GM12874 (cell line): ENCODE data around the gene KCNAB1.

Experiments
- CTCF ChIP-seq: IDR thresholded peaks from 2 replicates; pipeline ENCODE4 v1.5.1; 2011; ENCODE audit warnings: low read depth, mild to moderate bottlenecking, control low read depth, low read length, moderate library complexity; ENCODE audit not compliant: insufficient read depth

The KCNAB1 gene

GRCh38 chr3:156396851-156397250 lies 276.5 kb downstream of the KCNAB1 start:
- TF ChIP-seq CTCF: no peak

- no peak for TF ChIP-seq CTCF
Observed at GRCh38 chr3:156397534-156397933, 277.2 kb downstream of the KCNAB1 start.

- TF ChIP-seq CTCF: no peak
Observed at GRCh38 chr3:156400062-156400461, 279.7 kb downstream of the KCNAB1 start.

DNA sequence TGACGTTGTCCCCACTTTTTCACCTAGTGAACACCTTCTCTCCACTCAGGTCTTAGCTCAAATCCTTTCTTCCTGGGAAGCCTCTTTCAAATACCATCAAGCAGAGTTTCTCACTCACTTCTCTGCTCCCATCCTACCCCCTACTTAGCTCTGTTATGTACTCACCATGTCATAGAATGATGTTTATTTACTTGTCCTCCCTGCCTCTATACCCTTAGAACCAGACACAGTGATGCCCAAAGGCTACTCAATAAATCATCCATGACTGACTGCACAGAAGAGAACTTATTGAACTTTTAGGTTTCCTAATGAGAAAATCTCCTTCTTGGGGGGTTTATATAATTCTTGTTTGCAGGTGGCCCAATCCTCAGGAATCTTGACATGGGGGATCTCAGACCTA lies 280.4 kb downstream of the KCNAB1 start:
- no peak for TF ChIP-seq CTCF

GRCh38 chr3:156404217-156404616 lies 283.8 kb downstream of the KCNAB1 start:
- no peak for TF ChIP-seq CTCF

DNA sequence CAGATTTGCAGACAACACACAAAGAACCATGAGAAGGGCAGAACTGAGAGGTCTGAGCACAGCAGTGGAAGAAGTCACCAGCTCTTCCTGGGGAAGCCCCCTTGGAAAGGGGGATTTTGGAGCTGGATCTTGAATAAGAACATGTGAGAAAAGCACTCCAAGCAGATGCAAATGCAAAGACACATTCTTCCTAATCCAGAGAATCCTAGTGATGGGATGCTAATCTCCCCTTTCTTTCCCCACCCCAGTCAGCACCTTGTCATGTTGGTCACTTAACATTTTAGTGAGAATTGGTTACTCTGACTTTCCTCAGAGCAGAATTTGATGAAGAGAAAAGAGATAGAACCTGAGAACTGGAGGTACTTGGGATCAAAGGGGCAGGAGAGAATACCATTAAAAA lies 286.0 kb downstream of the KCNAB1 start:
- TF ChIP-seq CTCF: no peak

DNA sequence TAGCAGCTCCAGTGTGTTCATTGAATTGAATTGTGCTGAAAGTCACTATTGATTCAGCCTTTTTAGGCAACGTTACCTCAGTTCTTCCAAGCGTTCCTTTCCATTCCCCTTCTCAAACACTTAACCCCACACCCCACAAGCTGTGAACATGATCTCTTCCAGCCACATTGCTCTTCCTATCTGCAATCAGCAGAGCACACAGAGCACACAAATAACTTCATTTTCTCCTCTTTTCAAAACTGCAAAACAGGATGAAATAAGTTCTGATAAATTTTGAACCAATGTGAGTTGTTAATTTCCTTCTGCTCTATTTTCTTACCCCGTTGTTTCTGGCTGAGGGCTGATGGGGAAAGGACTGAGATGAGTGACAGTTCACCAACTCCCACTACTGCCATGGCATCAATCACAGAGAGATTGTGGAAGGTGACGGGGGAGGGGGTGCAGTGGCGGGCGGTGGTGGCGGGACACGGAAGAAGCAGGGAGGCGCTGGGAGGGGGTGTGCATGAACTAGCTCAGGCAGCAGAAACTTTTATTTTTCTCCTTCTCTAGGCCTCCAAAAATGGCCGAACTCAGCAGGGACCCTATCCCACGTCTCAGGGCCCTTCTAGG lies 287.3 kb downstream of the KCNAB1 start:
- no peak for TF ChIP-seq CTCF
